HCT116 (cell line): ENCODE results near the gene PRIM1. TPM values are rescaled to one million over a fixed set of nuclear protein-coding genes. Genes with fewer than 3 reads are reported as not detected.
"Not testable (repeated sequence)": the region's sequence is repeated elsewhere in the genome, so short reads cannot be mapped to it uniquely, and the experiment has no call there.

Source experiments
- ATAC-seq: fragments of 200-7000 bp; cut with Tn5 transposase; 2 replicates; pipeline ENCODE4 v1.9.1; 2020; ENCODE audit warnings: mild to moderate bottlenecking, moderate library complexity
- BruUV-seq: library from RNA; stranded (reverse); fragments of 400-500 nt; replicated peaks from 2 replicates; lab custom pipeline; 2021; lab: Mats Ljungman, UMichigan
- CTCF ChIA-PET: fragments of 300-600 bp; sonication (Branson Sonifier 250); formaldehyde crosslinking; loops from one replicate; lab custom pipeline; 2021; ENCODE audit warnings: antibody characterized with exemption; lab: Charles Lee
- POLR2A ChIA-PET: fragments of 300-600, 350-600 bp; sonication (Branson Sonifier 250); formaldehyde crosslinking; loops from one replicate; lab custom pipeline; 2021; ENCODE audit warnings: antibody characterized with exemption; lab: Charles Lee
- RAD21 ChIA-PET, 2 experiments: fragments of 300-600 bp; sonication (Branson Sonifier 250); formaldehyde crosslinking; loops; one replicate each; lab custom pipeline; 2023; ENCODE audit warnings: low total read pairs in 2 of 2; ENCODE audit not compliant: uncharacterized antibody in 2 of 2, unreplicated experiment in 2 of 2, low non-redundant PET in 1 of 2; lab: Charles Lee
- DNase-seq: peaks from one replicate; pipeline ENCODE4 v3.0.0-alpha.2; 2010; ENCODE audit warnings: low read depth, low spot score
- H2AFZ ChIP-seq: fragments of 200-600 bp; shearing (Covaris generic), sonication (generic); 2 replicates; pipeline ENCODE4 v1.6.1; 2017; ENCODE audit warnings: low read depth, mixed run types, mixed read lengths, antibody characterized with exemption, low read length; ENCODE audit not compliant: poor library complexity, severe bottlenecking
- H3K27ac ChIP-seq: 2 replicates; pipeline ENCODE4 v1.5.1; 2012; ENCODE audit warnings: low read depth, low read length
- H3K27me3 ChIP-seq: fragments of 200-600 bp; sonication (generic); 2 replicates; pipeline ENCODE4 v1.6.1; 2016; ENCODE audit warnings: mixed run types, low read length, mixed read lengths; ENCODE audit not compliant: insufficient read depth
- H3K36me3 ChIP-seq, 2 experiments: fragments of 200-500 bp in 1 of 2; fragments of 200-600 bp in 1 of 2; sonication (Bioruptor generic) in 1 of 2; sonication (generic) in 1 of 2; 2 replicates each; pipeline versions ENCODE4 v1.5.1 to v1.6.1; 2014 to 2016; ENCODE audit warnings: low read length in 2 of 2, inconsistent platforms in 1 of 2, mixed read lengths in 1 of 2, mixed run types in 1 of 2; ENCODE audit not compliant: insufficient read depth in 2 of 2, control insufficient read depth in 1 of 2
- H3K4me1 ChIP-seq, 2 experiments: fragments of 200-600 bp in 1 of 2; sonication (generic) in 1 of 2; 2 replicates each; pipeline versions ENCODE4 v1.5.1 to v1.6.1; 2012 to 2017; ENCODE audit warnings: low read length in 2 of 2, inconsistent platforms in 1 of 2, mild to moderate bottlenecking in 1 of 2, mixed read lengths in 1 of 2, mixed run types in 1 of 2, moderate library complexity in 1 of 2; ENCODE audit not compliant: insufficient read depth in 2 of 2, control insufficient read depth in 1 of 2
- H3K4me2 ChIP-seq: fragments of 200-600 bp; sonication (generic); 2 replicates; pipeline ENCODE4 v1.6.1; 2017; ENCODE audit warnings: mixed run types, low read length, mixed read lengths
- H3K4me3 ChIP-seq, 2 experiments: fragments of 200-600 bp in 1 of 2; sonication (generic) in 1 of 2; replicated peaks in 1 of 2; 2 replicates each; pipeline ENCODE4 v1.5.1; 2011 to 2016; ENCODE audit warnings: low read length in 2 of 2, control low read depth in 1 of 2, low read depth in 1 of 2, mild to moderate bottlenecking in 1 of 2, mixed read lengths in 1 of 2, mixed run types in 1 of 2
- H3K79me2 ChIP-seq: fragments of 200-600 bp; sonication (generic); 2 replicates; pipeline ENCODE4 v1.6.1; 2017; ENCODE audit warnings: mild to moderate bottlenecking, mixed run types, low read length, moderate library complexity, mixed read lengths; ENCODE audit not compliant: insufficient read depth
- H3K9ac ChIP-seq: fragments of 200-600 bp; sonication (generic); 2 replicates; pipeline ENCODE4 v1.6.1; 2016; ENCODE audit warnings: low read length, mixed read lengths
- H3K9me2 ChIP-seq: fragments of 200-600 bp; sonication (generic), shearing (Covaris generic); 2 replicates; pipeline ENCODE4 v1.6.1; 2017; ENCODE audit warnings: mixed run types, mild to moderate bottlenecking, moderate library complexity; ENCODE audit not compliant: insufficient read depth
- H3K9me3 ChIP-seq, 2 experiments: fragments of 200-500 bp in 1 of 2; fragments of 200-600 bp in 1 of 2; sonication (Bioruptor generic) in 1 of 2; sonication (generic) in 1 of 2; 2 replicates each; pipeline ENCODE4 v1.6.1; 2014 to 2017; ENCODE audit warnings: low read length in 2 of 2, mixed read lengths in 2 of 2, inconsistent platforms in 1 of 2, low read depth in 1 of 2, mild to moderate bottlenecking in 1 of 2, mixed run types in 1 of 2, moderate library complexity in 1 of 2; ENCODE audit not compliant: control insufficient read depth in 1 of 2, insufficient read depth in 1 of 2
- H4K20me1 ChIP-seq: fragments of 200-600 bp; sonication (generic), shearing (Covaris generic); 2 replicates; pipeline ENCODE4 v1.6.1; 2017; ENCODE audit warnings: mixed run types, mild to moderate bottlenecking, moderate library complexity; ENCODE audit not compliant: insufficient read depth
- CEBPB ChIP-seq: IDR thresholded peaks from 2 replicates; pipeline ENCODE4 v1.6.1; 2012; ENCODE audit warnings: low read depth
- ELF1 ChIP-seq: IDR thresholded peaks from 2 replicates; pipeline ENCODE4 v1.6.1; 2012; ENCODE audit warnings: low read depth, borderline replicate concordance
- FOSL1 ChIP-seq: IDR thresholded peaks from 2 replicates; pipeline ENCODE4 v1.6.1; 2012; ENCODE audit warnings: low read depth
- RAD21 ChIP-seq: IDR thresholded peaks from 2 replicates; pipeline ENCODE4 v1.6.1; 2012; ENCODE audit warnings: low read depth, mild to moderate bottlenecking
- SIN3A ChIP-seq: IDR thresholded peaks from 2 replicates; pipeline ENCODE4 v1.6.1; 2012; ENCODE audit warnings: low read depth
- SP1 ChIP-seq: IDR thresholded peaks from 2 replicates; pipeline ENCODE4 v1.6.1; 2012; ENCODE audit warnings: low read depth
- intact Hi-C: fragments of 100-400 bp; cut with micrococcal nuclease; formaldehyde crosslinking; loops from 2 replicates; pipeline ENCODE4 v1.10.0; 2022
- total RNA-seq: library from RNA; stranded (reverse); gene quantifications from one replicate; pipeline ENCODE4 v1.2.1, GENCODE V29; 2021; ENCODE audit not compliant: unreplicated experiment
- TF ChIP-seq, protein P1 (sequence below): IDR thresholded peaks from 2 replicates; pipeline ENCODE4 v1.6.1; 2012

Gene PRIM1
- total RNA-seq, 1 experiment from 2014 or later = 53.3 TPM

DNA sequence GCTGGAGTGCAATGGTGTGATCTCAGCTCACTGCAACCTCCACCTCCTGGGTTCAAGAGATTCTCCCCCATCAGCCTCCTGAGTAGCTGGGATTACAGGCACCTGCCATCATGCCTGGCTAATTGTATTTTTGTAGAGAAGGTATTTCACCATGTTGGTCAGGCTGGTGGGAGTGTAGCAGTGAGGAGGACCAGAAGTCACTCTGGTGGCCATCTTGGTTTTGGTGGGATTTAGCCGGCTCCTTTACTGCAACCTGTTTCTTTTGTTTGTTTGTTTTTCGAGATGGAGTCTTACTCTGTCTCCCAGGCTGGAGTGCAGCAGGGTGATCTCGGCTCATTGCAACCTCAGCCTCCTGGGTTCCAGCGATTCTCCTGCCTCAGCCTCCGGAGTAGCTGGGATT is 47.6 kb downstream of the PRIM1 start:
- DNase-seq, H3K36me3 ChIP-seq, H3K9me3 ChIP-seq, H3K79me2 ChIP-seq, H3K27me3 ChIP-seq, H3K9me2 ChIP-seq, H3K27ac ChIP-seq, H4K20me1 ChIP-seq, BruUV-seq, H2AFZ ChIP-seq, H3K4me2 ChIP-seq, H3K9ac ChIP-seq, H3K4me3 ChIP-seq, ATAC-seq, H3K4me1 ChIP-seq, intact Hi-C loops, RAD21 ChIA-PET, POLR2A ChIA-PET: not testable (repeated sequence)
- CTCF ChIA-PET = interaction anchor here (0.7 kb wide), 1 partner anchor 48 kb away, joined by 3 read pairs; no protein-coding TSS in a partner anchor

DNA sequence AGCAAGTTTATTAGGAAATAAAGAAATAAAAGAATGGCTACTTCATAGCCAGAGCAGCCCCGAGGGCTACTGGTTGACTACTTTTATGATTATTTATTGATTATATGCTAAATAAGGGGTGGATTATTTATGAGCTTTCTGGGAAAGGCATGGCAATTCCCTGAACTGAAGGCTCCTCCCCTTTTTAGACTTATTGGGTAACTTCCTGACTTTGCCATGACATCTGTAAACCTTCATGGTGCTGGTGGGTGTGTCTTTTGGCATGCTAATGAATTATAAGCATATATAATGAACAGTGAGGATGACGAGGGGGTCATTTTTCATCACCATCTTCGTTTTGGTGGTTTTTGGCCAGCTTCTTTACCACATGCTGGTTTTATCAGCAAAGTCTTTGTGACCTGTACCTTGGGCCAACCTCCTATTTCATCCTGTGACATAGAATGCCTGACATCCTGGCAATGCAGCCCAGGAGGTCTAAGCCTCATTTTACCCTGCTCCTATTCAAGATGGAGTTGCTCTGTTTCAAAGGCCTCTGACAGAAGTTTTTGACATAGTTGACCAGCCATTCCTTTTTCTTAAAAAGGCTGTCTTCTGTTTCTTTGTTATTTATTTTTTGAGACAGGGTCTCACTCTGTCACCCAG is 53.0 kb downstream of the PRIM1 start:
- no peaks in the 10 kb centered on the region for H3K9me3 ChIP-seq
- TF ChIP-seq FOSL1 (no peak), CEBPB (no peak), SIN3A (no peak), RAD21 (no peak), ELF1 (no peak), SP1 (no peak)
- TF ChIP-seq, protein P1, sequence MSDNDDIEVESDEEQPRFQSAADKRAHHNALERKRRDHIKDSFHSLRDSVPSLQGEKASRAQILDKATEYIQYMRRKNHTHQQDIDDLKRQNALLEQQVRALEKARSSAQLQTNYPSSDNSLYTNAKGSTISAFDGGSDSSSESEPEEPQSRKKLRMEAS = no peak
- no peak overlapping the region for H2AFZ ChIP-seq
- no peak overlapping the region for H3K4me2 ChIP-seq
- H3K27me3 ChIP-seq = no peaks in the 10 kb centered on the region
- H3K9me2 ChIP-seq = no peaks in the 10 kb centered on the region
- intact Hi-C loops = no loop called here
- RAD21 ChIA-PET = no interaction called here
- H3K36me3 ChIP-seq = no peaks in the 10 kb centered on the region
- no TSS peak for BruUV-seq
- POLR2A ChIA-PET = interaction anchor here (1.3 to 2.0 kb wide), 2 partner anchors 11 to 26 kb away, joined by 4 to 16 read pairs; partner anchors contain the start of genes NACA and PTGES3
- H3K27ac ChIP-seq = no peak overlapping the region
- no peak for ATAC-seq
- no peak overlapping the region for H3K4me3 ChIP-seq
- H3K9ac ChIP-seq = no peak overlapping the region
- CTCF ChIA-PET = no interaction called here
- H3K4me1 ChIP-seq = 0 out of 4 replicates have a peak, but pooled peaks cover 0 to 3% of the 10 kb centered on the region in 2 experiments
- no peak for DNase-seq
- no peaks in the 10 kb centered on the region for H3K79me2 ChIP-seq
- no peaks in the 10 kb centered on the region for H4K20me1 ChIP-seq
